Measurements from ENCODE around the gene HOXD3.

Gene HOXD3

DNA sequence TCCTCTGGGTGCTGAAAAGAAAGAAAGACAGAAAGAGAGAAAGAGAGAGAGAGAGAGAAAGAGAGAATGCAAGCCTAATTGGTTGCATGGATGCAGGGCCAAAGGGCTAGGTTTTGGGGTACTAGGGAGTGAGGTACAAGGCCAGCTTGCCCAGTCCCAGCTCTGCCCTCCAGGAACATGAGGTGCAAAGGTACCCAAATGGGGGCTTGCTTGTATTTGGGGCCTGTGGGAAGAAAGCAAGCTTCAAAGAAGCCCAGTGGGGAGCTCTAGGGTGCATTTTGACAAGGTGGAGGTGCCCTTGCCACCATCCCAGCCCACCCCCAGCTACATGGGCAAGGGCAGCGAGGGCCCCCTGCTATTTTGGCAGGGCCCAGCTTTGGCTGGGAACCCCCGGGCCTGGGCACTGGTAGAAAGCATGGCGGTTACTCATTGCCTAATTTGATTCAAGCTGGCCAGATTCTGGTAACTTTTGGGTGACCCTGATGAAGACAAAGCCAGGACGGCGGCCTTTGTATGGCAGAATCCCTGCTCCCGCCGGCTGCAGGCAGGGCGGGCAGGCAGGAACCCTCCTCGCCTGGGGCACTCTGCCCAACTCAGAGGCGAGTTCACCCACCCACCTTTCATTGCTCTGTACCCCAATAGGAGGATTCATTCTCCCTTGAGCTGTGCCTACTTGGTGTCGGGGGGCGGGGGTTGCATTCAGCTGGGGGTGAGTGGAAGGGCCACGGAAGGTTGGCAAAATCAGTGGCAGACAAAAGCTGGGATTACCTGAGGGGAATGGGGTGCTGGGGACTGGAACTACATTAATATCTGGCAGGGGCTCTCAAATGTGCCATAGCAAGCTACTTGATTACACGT lies 6.3 kb upstream of the HOXD3 start:
- no peak for DNase-seq

DNA sequence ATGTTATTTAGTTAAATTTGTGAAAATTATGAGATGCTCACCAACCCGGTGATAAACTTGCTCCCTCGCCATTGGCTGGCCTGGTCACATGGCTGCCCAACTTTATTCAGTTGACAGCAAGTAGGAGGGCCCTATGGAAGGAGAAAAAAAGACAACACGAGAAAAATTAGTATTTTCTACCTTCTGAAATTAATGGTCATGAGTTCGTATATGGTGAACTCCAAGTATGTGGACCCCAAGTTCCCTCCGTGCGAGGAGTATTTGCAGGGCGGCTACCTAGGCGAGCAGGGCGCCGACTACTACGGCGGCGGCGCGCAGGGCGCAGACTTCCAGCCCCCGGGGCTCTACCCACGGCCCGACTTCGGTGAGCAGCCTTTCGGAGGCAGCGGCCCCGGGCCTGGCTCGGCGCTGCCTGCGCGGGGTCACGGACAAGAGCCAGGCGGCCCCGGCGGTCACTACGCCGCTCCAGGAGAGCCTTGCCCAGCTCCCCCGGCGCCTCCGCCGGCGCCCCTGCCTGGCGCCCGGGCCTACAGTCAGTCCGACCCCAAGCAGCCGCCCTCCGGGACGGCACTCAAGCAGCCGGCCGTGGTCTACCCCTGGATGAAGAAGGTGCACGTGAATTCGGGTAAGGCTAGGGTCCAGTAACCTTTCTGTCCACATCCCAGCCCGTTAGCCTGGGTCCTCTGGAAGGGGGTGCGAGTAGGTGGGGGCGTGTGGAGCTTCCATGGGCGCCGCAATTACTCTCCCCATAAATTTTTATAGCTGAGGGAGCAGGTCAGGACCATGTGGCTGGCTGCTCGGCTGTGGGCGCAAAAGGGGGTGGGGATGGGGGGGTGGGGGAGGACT lies 5.4 kb upstream of the HOXD3 start, which contains the start of gene HOXD4:
HOXD4 (plus strand) TSS at position 109 of the 846 bp plus-strand sequence; CDS start at position 193, 84 bp downstream.
- no peak for DNase-seq

GRCh38 chr2:176152350-176153181 lies 4.5 kb upstream of the HOXD3 start:
- DNase-seq: no peak

- no peak for DNase-seq
Observed at GRCh38 chr2:176154576-176155252, 2.4 kb upstream of the HOXD3 start.

- DNase-seq: no peak
Observed at GRCh38 chr2:176155356-176156044, 1.6 kb upstream of the HOXD3 start.

DNA sequence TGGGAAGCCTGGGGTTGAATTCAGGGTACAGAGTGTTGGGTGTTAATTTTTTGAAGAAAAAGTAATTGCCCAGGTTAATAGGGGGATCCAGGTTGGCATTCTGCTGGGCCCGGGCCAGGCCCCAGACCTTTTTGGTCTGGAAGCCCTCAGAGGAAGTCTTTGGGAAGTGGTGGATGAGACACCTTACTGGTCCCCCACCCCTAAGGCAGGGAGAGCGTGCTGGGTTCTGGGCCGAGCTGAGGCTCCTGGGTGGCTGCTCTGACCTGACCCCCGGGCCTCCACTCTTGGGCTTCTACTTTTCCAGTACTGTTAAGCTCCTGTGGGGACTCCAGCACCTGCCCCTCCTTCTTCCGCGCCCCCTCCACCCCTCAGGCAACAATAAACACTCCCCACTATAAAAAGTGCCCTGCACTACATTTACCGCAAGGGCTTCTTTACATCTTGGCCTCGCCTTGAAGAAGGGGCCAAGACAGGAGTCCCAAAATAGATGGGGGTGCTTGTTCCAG lies 753 bp upstream of the HOXD3 start:
- no peak for DNase-seq

DNA sequence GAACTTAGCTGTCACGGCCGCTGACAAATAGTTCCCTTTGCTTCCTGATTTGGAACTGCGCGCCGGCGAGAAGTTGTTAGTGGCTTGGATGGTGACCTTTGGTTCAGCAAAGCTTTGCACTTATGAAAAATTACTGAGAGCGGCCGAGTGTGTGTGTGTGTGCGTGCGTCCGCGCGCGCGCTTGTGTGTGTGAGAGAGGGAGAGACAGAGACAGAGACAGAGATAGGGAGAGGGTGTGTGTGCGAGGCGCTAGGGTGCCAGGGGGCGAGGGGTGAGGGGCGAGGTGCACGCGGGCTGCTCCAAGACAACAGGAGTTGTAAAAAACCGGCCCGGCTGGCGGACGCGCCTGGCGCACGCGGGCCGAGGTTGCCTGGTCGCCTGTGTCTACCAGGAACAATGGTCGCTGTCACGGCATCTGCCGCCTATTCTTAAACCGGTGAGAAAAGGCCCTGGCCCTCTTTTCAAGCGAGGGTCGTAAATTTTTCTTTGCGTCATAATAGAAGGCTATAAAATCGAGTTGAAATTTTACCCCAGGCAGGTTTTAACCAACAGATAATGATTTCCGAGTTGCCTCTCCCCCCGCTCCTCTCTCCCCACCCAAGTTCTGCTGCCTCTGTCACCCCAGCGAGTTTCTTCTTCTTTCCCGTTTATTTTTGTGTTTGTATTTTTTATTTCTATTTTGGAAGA lies 535 bp downstream of the HOXD3 start:
- DNase-seq: no peak

GRCh38 chr2:176158186-176158591 lies 1.1 kb downstream of the HOXD3 start:
- DNase-seq: no peak

- DNase-seq: no peak
Observed at GRCh38 chr2:176158855-176159662, 2.0 kb downstream of the HOXD3 start.

DNA sequence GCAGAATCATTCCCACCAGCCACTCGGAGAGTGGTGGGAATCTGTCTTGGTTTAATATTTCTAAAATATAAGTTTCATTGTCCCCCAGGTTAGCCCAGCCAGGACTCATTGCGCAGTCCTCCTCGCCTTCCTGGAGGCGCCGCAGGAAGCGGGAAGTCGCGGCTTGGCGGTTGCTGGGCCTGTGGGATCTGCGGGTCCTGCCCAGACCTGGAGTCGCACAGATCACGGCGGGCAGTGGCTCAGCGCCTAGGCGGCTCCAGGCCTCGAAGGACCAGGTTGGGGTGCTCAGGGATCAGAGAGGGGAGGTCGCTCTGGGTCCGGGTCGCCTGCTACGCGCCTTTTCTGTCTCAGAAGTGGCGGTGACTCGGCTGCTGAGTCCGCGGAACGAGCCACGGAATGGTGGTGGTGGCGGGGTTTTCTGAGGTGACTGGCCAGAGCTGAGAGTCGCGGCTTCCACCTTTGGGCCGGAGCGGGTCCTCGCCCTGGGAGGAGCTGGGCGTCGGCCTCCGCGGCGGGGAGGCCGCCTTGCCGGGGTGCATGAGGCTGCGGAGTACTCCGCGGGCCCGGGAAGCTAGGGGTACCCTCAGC lies 2.6 kb downstream of the HOXD3 start:
- DNase-seq: no peak

DNA sequence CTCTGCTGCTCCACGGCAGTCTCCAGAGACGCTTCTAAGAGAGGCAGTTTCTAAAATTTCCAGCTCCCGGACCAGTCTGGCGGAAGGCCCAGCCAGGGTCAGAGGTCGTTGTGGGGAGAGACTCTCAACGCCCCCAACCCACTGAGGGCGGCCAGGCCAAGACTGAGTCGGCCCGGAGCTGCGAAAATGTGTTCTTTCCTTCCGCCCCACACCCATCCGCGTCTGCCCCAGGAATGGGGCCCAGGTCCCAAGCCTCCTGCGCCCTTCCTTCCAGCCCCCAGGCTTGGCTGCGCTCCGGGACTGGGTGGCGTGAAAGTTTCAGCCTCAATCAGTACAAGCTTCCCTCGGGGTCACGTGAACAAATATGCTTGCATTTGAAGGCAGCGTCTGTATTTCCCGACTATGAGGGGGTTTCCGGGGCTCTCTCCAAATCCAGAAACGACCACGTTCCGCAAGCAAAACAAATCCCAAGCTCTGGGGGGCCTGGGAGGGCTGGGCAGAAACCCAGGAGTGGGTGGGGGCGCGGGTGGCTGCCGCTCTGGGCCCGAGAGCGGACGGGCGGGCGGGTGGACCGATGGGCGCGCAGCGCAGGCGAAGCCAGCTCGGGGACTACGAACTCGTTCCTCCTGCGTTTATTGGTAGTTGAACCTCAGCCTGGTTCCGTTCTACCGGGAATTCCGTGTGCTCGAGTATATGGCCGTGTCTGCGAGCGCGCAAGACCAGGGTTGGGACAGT lies 3.3 kb downstream of the HOXD3 start:
- no peak for DNase-seq

- DNase-seq: no peak
Observed at GRCh38 chr2:176160986-176161824, 4.1 kb downstream of the HOXD3 start.

DNA sequence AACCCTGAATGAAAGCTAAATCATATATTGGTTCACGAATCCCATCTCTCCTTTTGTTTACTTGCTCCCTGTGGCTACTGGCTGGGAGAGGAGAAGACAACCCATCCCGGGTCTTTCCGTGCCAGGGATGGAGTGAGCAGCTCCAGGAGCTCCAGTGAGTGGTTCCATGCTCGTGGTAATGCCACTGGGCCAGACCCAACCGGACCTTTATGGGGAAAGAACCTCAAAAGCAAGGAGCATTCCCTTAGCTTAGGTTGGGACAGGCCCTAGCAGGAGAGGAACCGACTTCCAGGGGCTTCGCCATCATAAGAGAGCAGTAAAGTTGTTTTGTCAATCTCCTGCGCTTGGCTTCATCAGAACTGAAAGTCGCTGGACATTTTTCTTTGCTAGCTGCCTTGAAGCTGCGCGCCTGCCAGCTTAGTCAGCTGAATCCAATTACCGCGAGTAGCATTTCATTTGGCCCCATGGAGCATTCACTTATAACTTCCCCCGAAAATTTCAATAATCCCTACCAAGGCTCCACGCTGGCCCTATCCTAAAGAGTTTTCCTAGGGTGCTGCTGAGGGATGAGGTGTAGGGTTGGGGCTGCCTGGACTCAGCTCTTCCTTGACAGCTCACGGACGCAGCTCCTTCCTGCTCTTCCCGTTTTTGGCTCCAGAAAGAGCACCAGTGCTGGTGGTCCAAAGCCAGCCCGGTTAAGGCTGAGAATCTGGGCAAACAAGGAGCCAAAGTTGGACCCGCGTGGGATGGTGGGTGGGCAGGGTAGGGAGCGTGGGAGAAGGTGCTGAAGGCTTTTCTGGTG lies 4.9 kb downstream of the HOXD3 start:
- DNase-seq: peak; percentile 79

GRCh38 chr2:176162911-176163671 lies 6.0 kb downstream of the HOXD3 start:
- no peak for DNase-seq

- DNase-seq: no peak
Observed at GRCh38 chr2:176163672-176164056, 6.6 kb downstream of the HOXD3 start.

DNA sequence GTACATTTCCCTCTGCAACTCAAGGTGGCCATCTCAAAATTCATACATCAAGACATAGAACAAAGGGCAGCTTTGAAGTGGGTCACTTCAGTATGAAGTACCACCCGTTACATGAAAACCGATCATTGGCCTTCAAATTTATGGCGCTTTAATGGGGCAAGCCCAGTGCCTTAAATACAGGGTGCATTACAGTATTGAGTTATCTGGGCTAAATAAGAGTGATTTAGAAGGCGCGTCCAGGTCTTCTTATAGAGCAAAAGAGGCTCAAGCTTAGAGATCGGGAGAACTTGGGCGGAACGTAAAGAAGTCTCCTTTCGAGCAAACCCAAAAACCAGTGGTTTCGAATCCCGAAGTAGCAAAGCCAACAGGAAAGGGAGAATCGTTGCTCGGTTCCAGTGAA lies 7.1 kb downstream of the HOXD3 start:
- DNase-seq: no peak

Data from right hindlimb (tissue), 1 donor.